ENCODE results near the gene TRIM47. TPM values are rescaled to one million over a fixed set of nuclear protein-coding genes. Genes with fewer than 3 reads are reported as not detected.

TRIM47 gene
- polyA plus RNA-seq, 1 experiment, result 3.2 TPM

DNA sequence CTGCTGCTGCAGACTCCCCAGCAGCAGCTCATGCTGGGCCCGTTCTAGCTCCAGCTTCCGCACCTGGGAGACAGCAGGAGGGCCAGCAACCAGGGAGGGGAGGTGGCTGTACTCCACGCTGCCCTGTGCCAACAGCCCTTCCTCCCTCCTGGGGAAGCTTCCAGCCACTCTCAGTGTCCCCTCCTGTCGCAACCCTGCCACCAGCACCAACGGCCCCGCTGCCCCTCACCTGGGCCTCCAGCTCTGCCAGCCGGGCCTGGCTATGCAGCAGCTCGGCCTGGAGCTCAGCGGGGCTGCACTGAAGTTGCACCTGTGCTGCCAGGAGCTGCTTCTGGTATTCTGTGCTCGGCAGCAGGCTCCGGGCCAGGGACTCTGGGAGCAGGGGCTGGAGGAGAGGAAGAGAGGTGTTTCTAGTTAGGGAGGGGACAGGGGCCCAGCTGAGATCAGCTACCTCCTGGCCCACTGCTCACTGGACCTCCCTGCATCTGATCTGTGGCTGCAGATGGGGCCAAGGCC lies 41.7 kb upstream of the TRIM47 start:
- Histone ChIP-seq H3K36me3 (ENCODE audit: control insufficient read depth, insufficient read depth, low read length) (no peaks in the 10 kb centered on the region; the same call in none of the 2 replicates), H3K4me3 (ENCODE audit: low read depth, low read length) (no peak overlapping the region), H3K27me3 (ENCODE audit: control insufficient read depth, insufficient read depth, low read length) (no peaks in the 10 kb centered on the region)
- ChIA-PET POLR2A (no interaction called here), CTCF (interaction anchor here (0.8 to 1.3 kb wide), 2 partner anchors 15 to 85 kb away, joined by 3 to 4 read pairs; partner anchors contain the start of gene MRPL38)
- TF ChIP-seq, protein P1, sequence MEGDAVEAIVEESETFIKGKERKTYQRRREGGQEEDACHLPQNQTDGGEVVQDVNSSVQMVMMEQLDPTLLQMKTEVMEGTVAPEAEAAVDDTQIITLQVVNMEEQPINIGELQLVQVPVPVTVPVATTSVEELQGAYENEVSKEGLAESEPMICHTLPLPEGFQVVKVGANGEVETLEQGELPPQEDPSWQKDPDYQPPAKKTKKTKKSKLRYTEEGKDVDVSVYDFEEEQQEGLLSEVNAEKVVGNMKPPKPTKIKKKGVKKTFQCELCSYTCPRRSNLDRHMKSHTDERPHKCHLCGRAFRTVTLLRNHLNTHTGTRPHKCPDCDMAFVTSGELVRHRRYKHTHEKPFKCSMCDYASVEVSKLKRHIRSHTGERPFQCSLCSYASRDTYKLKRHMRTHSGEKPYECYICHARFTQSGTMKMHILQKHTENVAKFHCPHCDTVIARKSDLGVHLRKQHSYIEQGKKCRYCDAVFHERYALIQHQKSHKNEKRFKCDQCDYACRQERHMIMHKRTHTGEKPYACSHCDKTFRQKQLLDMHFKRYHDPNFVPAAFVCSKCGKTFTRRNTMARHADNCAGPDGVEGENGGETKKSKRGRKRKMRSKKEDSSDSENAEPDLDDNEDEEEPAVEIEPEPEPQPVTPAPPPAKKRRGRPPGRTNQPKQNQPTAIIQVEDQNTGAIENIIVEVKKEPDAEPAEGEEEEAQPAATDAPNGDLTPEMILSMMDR (IDR thresholded peaks at IDR 0.05; ENCODE audit: insufficient read depth, low read depth, low read length), result no peak
- DNase-seq (ENCODE audit: low read depth), result no peak

DNA sequence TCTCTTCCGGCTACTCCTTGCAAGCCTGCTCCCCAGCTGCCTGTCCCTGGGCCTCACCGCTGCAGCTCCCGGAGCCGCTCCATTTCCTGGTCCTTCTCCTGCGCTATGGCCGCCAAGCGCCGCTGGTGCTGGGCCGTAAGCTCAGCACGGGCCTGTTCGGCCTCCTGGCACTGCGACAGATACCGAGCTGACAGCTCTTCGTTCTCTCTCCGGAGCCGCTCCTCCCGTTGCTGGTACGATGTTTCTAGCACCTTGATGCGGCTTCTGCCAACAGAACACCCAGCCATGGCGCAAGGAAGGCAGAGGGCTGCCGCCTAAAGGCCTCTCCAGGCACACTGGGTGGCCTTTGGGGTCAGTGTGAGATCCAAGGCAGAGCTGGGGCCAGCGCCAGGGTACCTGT lies 41.2 kb upstream of the TRIM47 start:
- DNase-seq (ENCODE audit: low read depth), result no peak
- ChIA-PET CTCF (interaction anchor here (0.8 to 1.3 kb wide), 2 partner anchors 15 to 85 kb away, joined by 3 to 4 read pairs; partner anchors contain the start of gene MRPL38), POLR2A (interaction anchor here (0.5 kb wide), 1 partner anchor 10 kb away, joined by 3 read pairs; no protein-coding TSS in a partner anchor)
- TF ChIP-seq, protein P1 (IDR thresholded peaks at IDR 0.05; ENCODE audit: insufficient read depth, low read depth, low read length), result no peak
- no peaks in the 10 kb centered on the region for H3K27me3 ChIP-seq (ENCODE audit: control insufficient read depth, insufficient read depth, low read length)
- no peaks in the 10 kb centered on the region; the same call in none of the 2 replicates for H3K36me3 ChIP-seq (ENCODE audit: control insufficient read depth, insufficient read depth, low read length)
- H3K4me3 ChIP-seq (ENCODE audit: low read depth, low read length), result no peak overlapping the region

DNA sequence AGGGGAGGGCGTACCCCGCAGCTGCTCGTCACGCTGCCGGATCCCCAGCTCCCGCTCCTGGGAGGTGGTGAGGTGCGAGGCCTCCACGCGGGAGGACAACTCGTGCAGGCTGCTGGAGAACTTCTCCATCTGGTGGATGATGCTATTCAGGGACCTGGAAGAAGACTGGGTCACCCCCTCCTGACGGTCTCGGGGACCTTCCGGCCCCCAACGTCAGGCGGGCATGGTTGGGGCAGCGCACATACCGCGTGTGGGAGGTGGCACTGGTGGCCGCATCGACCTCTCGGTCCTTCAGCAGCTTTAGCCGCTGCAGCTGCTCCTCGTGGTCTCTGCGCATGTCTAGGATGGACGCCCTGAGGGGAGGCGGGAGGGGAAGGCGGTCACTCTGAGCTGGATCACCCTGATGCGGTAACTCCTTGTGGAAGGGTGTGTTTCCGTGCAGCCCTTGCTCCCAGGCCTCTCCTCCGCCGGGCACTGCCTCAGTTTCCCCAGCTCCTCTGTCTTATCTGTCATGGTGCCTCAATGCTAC lies 39.6 kb upstream of the TRIM47 start:
- POLR2A ChIA-PET, result no interaction called here
- no peak overlapping the region for H3K4me3 ChIP-seq (ENCODE audit: low read depth, low read length)
- peaks cover 2% of the 10 kb centered on the region; the same call in 1 of the 2 replicates for H3K36me3 ChIP-seq (ENCODE audit: control insufficient read depth, insufficient read depth, low read length)
- TF ChIP-seq, protein P1 (IDR thresholded peaks at IDR 0.05; ENCODE audit: insufficient read depth, low read depth, low read length), result no peak
- CTCF ChIA-PET, result interaction anchor here (0.7 to 2.7 kb wide), 4 partner anchors 9 to 96 kb away, joined by 3 to 11 read pairs (median 4); no protein-coding TSS in a partner anchor
- no peak for DNase-seq (ENCODE audit: low read depth)
- H3K27me3 ChIP-seq (ENCODE audit: control insufficient read depth, insufficient read depth, low read length), result no peaks in the 10 kb centered on the region

DNA sequence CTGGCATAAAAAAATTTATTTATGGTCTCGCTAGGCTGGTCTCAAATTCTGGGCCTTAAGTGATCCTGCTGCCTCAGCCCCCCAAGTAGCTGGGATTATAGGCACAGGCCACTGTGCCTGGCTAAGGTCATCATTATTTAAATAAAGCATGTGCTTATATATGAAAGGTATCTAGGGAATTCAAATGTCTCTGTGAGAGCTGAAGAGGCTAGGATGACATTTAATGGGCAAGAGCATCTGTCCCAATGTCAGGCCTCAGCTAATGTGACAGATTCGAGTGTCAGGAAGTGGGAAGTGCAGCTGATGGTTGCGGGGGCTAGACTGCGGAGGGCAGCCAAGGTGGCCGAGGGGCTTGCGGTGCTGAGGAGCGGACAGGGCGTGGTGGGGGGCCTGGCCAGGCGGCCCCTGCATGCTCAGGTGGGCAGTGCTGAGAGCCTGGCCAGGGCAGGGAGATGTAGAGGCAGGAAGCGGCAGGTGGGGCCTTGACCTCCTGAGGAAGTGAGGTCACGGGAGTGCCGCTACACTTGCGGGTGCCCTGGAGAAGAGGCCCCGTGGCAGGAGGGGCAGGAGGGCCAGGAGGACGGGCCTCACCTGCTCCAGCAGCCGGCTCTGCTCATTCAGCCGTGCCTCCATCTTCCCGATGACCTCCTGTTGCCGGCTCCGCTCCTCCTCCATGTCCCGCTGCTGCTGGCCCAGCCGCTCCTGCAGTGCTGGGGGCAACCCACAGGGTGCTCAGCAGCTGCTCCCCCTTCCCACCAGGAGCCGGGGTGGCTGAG lies 38.9 kb upstream of the TRIM47 start:
- ChIA-PET POLR2A (no interaction called here), CTCF (interaction anchor here (0.9 to 2.7 kb wide), 4 partner anchors 9 to 90 kb away, joined by 3 to 11 read pairs (median 6); partner anchors contain the start of gene MRPL38)
- no peak for DNase-seq (ENCODE audit: low read depth)
- no peaks in the 10 kb centered on the region for H3K27me3 ChIP-seq (ENCODE audit: control insufficient read depth, insufficient read depth, low read length)
- TF ChIP-seq, protein P1 (IDR thresholded peaks at IDR 0.05; ENCODE audit: insufficient read depth, low read depth, low read length), result no peak
- H3K4me3 ChIP-seq (ENCODE audit: low read depth, low read length), result no peak overlapping the region
- H3K36me3 ChIP-seq (ENCODE audit: control insufficient read depth, insufficient read depth, low read length), result peaks cover 2% of the 10 kb centered on the region; the same call in 1 of the 2 replicates

DNA sequence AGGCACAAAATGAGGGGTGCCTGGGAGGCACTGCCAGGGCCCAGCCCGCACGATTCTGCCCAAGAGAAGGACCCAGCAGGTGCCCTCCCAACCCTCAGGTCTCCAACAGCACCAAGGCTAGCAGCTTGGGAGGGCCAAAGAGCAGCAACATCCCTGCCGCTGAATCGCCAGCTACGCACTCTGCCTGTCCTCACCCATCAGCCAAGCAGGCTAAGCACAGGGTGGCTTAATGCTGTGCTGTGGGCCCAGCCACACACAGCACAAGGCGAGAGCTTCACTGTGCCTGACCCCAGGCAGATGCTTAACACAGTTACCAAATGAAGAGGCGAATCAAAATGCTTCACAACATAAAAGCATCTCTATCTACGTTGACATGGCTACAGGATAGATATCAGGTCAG lies 36.9 kb upstream of the TRIM47 start:
- Histone ChIP-seq H3K4me3 (ENCODE audit: low read depth, low read length) (no peak overlapping the region), H3K27me3 (ENCODE audit: control insufficient read depth, insufficient read depth, low read length) (no peaks in the 10 kb centered on the region), H3K36me3 (ENCODE audit: control insufficient read depth, insufficient read depth, low read length) (peaks cover 3% of the 10 kb centered on the region; the same call in 1 of the 2 replicates)
- CTCF ChIA-PET, result interaction anchor here (0.9 kb wide), 1 partner anchor 11 kb away, joined by 4 read pairs; the partner anchor contains the start of gene MRPL38
- TF ChIP-seq, protein P1 (IDR thresholded peaks at IDR 0.05; ENCODE audit: insufficient read depth, low read depth, low read length), result no peak
- DNase-seq (ENCODE audit: low read depth), result no peak
- POLR2A ChIA-PET, result no interaction called here

All from BJ (cell line).